Renal cortical epithelial cell (primary cell): ENCODE data around the gene VPS26B. TPM values are rescaled to one million over a fixed set of nuclear protein-coding genes. Genes with fewer than 3 reads are reported as not detected.
"Not testable (repeated sequence)": the region's sequence is repeated elsewhere in the genome, so short reads cannot be mapped to it uniquely, and the experiment has no call there.

Source experiments
- DNase-seq: peaks from one replicate; pipeline ENCODE4 v3.0.0-alpha.2; 2011; ENCODE audit warnings: low read depth
- total RNA-seq: library from RNA; depleted of rRNA; stranded (reverse); fragments of >200 nt; gene quantifications from 2 replicates; pipeline ENCODE4 v1.2.3, GENCODE V29; 2014

VPS26B gene
- total RNA-seq, 1 donor from 2014 or later: 46.0 TPM

DNA sequence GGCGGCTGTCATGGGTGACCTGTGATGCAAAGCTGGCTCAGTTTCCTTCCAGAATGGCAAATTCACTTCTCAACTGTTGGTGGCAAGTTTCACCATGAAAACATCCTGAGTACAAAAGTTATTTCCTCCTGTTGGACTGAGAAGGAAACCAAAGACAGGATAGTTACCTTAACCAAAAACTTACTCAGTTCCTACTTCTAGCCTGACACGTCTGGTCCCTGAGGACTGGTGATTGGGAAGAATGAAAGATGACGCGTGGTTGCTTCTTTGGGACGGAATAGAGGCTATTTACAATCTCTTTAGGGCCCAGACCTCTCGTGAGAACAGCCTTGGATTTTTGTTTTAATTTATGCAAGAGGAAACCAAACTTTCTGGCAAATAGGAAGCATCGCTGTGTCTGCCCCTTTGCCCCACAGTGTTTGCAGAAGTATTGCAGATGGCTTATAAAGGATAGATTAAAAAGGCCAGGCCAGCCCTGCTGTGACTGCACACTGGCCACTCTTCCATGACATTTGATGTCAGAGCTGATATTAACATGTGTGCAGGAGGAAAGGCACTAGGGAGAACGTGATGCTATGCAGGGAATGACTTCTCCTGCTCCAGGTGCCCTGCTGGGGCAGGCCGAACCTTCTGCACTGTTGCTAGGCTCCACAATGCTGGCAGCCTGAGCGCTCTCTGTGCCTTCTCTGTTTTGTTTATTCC lies 7.6 kb downstream of the VPS26B start:
- no peak for DNase-seq

DNA sequence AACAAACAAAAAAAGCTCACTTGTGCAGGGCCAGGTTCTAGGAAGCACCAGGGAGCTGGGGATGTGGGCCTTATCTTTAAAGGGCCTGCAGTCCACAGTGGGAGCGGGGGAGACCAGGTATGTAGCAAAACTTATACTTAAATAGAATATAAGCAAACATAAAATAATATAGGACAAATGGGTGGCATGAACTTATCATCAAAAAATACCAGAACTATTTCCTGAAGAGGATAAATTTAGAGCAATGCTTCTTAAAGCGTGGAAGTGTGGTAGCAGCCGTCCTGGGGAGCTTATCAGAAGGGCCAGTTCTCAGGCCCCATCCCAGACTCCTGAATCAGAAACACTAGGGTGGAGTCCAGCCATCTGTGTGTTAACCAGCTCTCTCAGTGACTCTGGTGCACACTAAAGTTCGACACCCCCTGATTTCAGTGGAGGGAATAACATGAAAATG lies 9.3 kb downstream of the VPS26B start:
- DNase-seq: no peak

GRCh38 chr11:134235399-134235798 lies 10.9 kb downstream of the VPS26B start:
- DNase-seq: no peak

DNA sequence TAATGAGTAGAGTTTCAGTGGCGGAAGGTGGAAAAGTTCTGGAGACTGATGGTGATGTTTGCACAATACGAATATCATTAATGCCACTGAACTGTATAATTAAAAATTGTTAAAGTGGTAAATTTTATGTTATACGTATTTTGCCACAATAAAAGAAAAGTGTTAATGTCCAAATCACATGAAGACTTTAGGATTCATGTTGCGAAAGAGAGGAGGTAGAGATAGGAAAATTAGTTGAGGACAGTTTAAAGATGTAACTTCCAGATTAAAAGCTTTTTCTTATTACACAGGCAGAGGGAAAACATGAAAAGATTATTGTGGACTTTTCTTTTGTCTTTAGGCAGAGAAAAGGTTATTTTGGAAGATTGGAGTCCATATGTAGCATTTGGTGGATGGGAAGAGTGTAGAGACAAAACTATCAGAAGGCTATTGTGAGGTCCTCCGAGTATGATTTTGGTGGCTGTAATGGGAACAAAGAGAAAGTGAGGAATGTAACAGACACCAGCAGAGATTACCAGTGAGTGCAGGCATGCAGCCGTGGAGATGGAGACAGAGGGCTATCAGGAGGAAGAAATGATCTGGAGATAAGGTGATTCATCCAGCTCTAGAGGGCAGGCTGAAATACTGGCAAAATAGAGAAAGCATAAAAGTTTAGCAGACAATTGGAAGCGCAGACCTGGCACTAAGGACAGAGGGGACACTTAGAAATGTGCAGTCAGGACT lies 12.5 kb downstream of the VPS26B start:
- DNase-seq: no peak

DNA sequence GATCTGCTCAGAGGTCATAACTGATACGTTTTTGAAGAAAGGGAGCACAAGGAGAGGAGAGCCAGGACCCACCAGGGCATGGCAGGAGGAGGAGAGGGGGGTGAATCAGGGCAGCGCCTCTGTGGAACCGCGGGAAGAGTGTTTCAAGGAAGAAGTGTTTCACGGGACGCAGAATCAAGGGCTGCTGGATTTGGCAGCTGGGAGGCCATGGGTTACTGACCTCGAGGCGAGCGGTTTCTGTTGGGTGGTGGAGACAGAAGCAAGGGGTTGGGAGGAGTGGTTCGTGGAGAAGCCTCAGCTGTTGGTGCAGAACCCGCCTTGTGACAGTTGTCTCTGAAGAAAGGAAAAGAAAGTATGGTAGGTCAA lies 13.1 kb downstream of the VPS26B start:
- DNase-seq: no peak

- no peak for DNase-seq
Measured at GRCh38 chr11:134238956-134239355, 14.5 kb downstream of the VPS26B start.

DNA sequence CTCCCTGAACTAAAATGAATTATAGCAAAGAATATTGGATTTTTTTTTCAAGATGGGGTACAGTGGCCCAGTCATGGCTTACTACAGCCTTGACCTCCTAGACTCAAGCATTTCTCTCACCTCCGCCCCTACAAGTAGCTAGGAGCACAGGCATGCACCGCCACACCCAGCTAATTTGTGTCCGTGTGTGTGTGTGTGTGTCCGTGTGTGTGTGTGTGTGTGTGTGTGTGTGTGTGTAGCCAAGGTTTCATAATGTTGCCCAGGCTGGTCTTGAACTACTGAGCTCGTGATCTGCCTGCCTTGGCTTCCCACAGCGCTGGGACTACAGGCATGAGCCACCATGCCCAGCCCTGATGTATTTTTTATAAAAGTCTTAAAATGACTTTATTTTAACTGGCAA lies 16.1 kb downstream of the VPS26B start:
- no peak for DNase-seq

- no peak for DNase-seq
Measured at GRCh38 chr11:134242376-134242775, 17.9 kb downstream of the VPS26B start.

- DNase-seq: no peak
Measured at GRCh38 chr11:134243913-134244312, 19.4 kb downstream of the VPS26B start.

DNA sequence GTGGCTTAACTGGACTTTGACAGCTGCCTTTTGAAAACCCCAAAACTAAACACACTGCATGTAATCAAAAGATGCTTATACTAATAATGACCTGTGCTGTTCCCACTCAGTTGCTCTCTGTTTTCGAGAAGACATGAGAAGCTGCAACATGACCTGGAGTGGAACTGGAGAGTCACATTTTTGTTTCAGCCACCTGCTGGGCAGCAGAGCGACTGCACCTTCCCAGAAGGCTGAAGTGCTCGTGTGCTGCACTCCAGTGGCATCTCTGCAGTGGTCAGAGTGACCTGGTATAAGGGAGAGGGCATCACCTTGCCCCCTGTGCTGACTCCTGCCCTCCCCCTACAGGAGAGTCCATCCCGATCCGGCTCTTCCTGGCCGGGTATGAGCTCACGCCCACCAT lies 20.1 kb downstream of the VPS26B start:
- no peak for DNase-seq

DNA sequence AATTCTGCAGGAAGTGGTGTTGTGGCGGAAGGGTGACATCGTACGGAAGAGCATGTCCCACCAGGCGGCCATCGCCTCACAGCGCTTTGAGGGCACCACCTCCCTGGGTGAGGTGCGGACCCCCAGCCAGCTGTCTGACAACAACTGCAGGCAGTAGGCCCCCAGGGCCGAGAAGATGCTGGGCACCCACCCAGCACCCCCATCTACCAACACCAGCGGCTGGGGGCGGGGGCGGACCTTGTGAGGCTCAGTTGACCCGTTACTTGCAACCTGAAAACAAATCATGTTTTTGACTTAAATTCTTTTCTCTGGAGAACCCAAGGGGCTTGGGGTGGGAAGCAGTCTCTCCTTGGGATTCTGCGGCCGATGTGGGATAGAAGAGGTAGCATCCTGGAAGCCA lies 21.0 kb downstream of the VPS26B start:
- no peak for DNase-seq

- DNase-seq: no peak
Measured at GRCh38 chr11:134246100-134246499, 21.6 kb downstream of the VPS26B start.

- no peak for DNase-seq
Measured at GRCh38 chr11:134246678-134247077, 22.2 kb downstream of the VPS26B start.

- DNase-seq: no peak
Measured at GRCh38 chr11:134248910-134249480, 24.5 kb downstream of the VPS26B start.

- DNase-seq: no peak
Measured at GRCh38 chr11:134250246-134250645, 25.8 kb downstream of the VPS26B start.

- no peak for DNase-seq
Measured at GRCh38 chr11:134250675-134251074, 26.2 kb downstream of the VPS26B start.

- no peak for DNase-seq
Measured at GRCh38 chr11:134252346-134253187, 28.1 kb downstream of the VPS26B start.

GRCh38 chr11:134253188-134253993 lies 28.9 kb downstream of the VPS26B start, which contains the start of the genes ACAD8 and THYN1:
Gene ACAD8, plus strand, starts transcription at chr11:134253568. Its CDS starts 33 bp downstream, at chr11:134253601.
Gene THYN1, minus strand, starts transcription at chr11:134253352. Its CDS starts 470 bp downstream, at chr11:134252882.
- DNase-seq: peak; percentile 92

- no peak for DNase-seq
Measured at GRCh38 chr11:134254433-134255183, 30.1 kb downstream of the VPS26B start.

DNA sequence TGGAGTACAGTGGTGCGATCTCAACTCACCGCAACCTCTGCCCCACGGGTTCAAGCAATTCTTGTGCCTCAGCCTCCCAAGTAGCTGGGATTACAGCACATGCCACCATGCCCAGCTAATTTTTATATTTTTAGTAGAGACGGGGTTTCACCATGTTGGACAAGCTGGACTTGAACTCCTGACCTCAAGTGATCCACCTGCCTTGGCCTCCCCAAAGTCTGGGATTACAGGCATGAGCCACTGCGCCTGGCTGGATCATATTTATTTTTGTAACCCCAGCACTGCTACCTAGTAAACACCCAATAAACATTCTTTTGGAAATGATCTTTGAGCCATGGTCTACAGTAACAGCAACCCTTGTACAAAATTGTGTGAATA lies 30.7 kb downstream of the VPS26B start:
- DNase-seq: not testable (repeated sequence)
